ENCODE measurements around the gene NRXN3. TPM values are rescaled to one million over a fixed set of nuclear protein-coding genes. Genes with fewer than 3 reads are reported as not detected.

NRXN3 gene
- total and polyA plus RNA-seq, 4 donors = 0.07 to 1.2 (median 0.23) TPM

DNA sequence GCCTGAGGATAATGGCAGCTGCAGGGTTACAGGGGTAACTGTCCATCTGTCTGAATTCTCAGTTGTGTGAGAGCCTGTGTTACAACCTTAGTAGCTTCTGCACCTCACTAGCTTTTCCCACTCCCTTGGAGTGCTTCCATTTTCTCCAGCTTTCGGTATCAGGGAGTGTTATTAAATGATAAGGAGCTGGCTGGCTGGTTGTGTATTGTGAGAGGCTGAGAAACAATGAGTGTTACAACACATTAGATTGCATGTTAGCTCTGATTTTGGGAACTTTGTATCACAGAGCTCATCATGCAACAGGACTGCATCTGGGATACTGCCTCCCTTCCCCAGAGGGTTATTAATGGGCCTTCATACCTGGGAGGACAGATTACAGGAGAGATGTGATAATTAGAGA lies 1317.5 kb downstream of the NRXN3 start:
- H3K4me1 ChIP-seq (ENCODE audit: control insufficient read depth in 4 of 4, insufficient read depth in 4 of 4, low read length in 3 of 4) = no peaks in the 10 kb centered on the region
- H3K4me3 ChIP-seq (ENCODE audit: low read depth in 1 of 3, low read length in 3 of 3) = no peak overlapping the region
- no peaks in the 10 kb centered on the region for H3K36me3 ChIP-seq (ENCODE audit: control insufficient read depth in 4 of 4, insufficient read depth in 3 of 4, low read depth in 1 of 4, low read length in 3 of 4)
- DNase-seq (ENCODE audit: low spot score) = no peak
- H3K27me3 ChIP-seq (ENCODE audit: control insufficient read depth in 4 of 4, insufficient read depth in 4 of 4, low read length in 3 of 4) = no peaks in the 10 kb centered on the region
- H3K9me3 ChIP-seq (ENCODE audit: control insufficient read depth in 4 of 4, low read length in 3 of 4) = no peaks in the 10 kb centered on the region
- no peak overlapping the region for H3K9ac ChIP-seq (ENCODE audit: low read depth in 1 of 2, low read length in 2 of 2)
- WGBS = 49% methylated on average over 1 of the region's 1 CpG
- TF ChIP-seq, protein P1, sequence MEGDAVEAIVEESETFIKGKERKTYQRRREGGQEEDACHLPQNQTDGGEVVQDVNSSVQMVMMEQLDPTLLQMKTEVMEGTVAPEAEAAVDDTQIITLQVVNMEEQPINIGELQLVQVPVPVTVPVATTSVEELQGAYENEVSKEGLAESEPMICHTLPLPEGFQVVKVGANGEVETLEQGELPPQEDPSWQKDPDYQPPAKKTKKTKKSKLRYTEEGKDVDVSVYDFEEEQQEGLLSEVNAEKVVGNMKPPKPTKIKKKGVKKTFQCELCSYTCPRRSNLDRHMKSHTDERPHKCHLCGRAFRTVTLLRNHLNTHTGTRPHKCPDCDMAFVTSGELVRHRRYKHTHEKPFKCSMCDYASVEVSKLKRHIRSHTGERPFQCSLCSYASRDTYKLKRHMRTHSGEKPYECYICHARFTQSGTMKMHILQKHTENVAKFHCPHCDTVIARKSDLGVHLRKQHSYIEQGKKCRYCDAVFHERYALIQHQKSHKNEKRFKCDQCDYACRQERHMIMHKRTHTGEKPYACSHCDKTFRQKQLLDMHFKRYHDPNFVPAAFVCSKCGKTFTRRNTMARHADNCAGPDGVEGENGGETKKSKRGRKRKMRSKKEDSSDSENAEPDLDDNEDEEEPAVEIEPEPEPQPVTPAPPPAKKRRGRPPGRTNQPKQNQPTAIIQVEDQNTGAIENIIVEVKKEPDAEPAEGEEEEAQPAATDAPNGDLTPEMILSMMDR (IDR thresholded peaks at IDR 0.05; ENCODE audit: low read depth, low read length, missing input control) = no peak
- no peak for TF ChIP-seq HNF4A (conservative IDR thresholded peaks at IDR 0.05)
- TF ChIP-seq, protein P2, sequence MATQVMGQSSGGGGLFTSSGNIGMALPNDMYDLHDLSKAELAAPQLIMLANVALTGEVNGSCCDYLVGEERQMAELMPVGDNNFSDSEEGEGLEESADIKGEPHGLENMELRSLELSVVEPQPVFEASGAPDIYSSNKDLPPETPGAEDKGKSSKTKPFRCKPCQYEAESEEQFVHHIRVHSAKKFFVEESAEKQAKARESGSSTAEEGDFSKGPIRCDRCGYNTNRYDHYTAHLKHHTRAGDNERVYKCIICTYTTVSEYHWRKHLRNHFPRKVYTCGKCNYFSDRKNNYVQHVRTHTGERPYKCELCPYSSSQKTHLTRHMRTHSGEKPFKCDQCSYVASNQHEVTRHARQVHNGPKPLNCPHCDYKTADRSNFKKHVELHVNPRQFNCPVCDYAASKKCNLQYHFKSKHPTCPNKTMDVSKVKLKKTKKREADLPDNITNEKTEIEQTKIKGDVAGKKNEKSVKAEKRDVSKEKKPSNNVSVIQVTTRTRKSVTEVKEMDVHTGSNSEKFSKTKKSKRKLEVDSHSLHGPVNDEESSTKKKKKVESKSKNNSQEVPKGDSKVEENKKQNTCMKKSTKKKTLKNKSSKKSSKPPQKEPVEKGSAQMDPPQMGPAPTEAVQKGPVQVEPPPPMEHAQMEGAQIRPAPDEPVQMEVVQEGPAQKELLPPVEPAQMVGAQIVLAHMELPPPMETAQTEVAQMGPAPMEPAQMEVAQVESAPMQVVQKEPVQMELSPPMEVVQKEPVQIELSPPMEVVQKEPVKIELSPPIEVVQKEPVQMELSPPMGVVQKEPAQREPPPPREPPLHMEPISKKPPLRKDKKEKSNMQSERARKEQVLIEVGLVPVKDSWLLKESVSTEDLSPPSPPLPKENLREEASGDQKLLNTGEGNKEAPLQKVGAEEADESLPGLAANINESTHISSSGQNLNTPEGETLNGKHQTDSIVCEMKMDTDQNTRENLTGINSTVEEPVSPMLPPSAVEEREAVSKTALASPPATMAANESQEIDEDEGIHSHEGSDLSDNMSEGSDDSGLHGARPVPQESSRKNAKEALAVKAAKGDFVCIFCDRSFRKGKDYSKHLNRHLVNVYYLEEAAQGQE (IDR thresholded peaks at IDR 0.05) = no peak
- TF ChIP-seq, protein P3, sequence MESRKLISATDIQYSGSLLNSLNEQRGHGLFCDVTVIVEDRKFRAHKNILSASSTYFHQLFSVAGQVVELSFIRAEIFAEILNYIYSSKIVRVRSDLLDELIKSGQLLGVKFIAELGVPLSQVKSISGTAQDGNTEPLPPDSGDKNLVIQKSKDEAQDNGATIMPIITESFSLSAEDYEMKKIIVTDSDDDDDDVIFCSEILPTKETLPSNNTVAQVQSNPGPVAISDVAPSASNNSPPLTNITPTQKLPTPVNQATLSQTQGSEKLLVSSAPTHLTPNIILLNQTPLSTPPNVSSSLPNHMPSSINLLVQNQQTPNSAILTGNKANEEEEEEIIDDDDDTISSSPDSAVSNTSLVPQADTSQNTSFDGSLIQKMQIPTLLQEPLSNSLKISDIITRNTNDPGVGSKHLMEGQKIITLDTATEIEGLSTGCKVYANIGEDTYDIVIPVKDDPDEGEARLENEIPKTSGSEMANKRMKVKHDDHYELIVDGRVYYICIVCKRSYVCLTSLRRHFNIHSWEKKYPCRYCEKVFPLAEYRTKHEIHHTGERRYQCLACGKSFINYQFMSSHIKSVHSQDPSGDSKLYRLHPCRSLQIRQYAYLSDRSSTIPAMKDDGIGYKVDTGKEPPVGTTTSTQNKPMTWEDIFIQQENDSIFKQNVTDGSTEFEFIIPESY (IDR thresholded peaks at IDR 0.05) = no peak
- no peak for TF ChIP-seq MAX (IDR thresholded peaks at IDR 0.05)
- TF ChIP-seq NR2F2 (IDR thresholded peaks at IDR 0.05) = no peak
- TF ChIP-seq, protein P4, sequence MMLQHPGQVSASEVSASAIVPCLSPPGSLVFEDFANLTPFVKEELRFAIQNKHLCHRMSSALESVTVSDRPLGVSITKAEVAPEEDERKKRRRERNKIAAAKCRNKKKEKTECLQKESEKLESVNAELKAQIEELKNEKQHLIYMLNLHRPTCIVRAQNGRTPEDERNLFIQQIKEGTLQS (IDR thresholded peaks at IDR 0.05) = no peak
- no peak for TF ChIP-seq EGR1 (IDR thresholded peaks at IDR 0.05; ENCODE audit: low read depth in 2 of 2)
- no peak for TF ChIP-seq JUND (IDR thresholded peaks at IDR 0.05)
- TF ChIP-seq TAF1 (conservative IDR thresholded peaks at IDR 0.05) = no peak
- TF ChIP-seq RXRA (IDR thresholded peaks at IDR 0.05) = no peak
- TF ChIP-seq HNF4G (IDR thresholded peaks at IDR 0.05) = no peak
- no peak for TF ChIP-seq GABPA (IDR thresholded peaks at IDR 0.05 in 1 of 2, conservative IDR thresholded peaks at IDR 0.05 in 1 of 2)
- TF ChIP-seq RAD21 (IDR thresholded peaks at IDR 0.05) = no peak
- no peak for TF ChIP-seq YY1 (IDR thresholded peaks at IDR 0.05)
- no peak overlapping the region for H3K27ac ChIP-seq (ENCODE audit: low read depth in 1 of 2, low read length in 2 of 2)

GRCh38 chr14:79491161-79491560 lies 1321.0 kb downstream of the NRXN3 start:
- H3K36me3 ChIP-seq (ENCODE audit: control insufficient read depth in 4 of 4, insufficient read depth in 3 of 4, low read depth in 1 of 4, low read length in 3 of 4) = no peaks in the 10 kb centered on the region
- WGBS = 57% methylated on average over 1 of the region's 1 CpG
- no peak overlapping the region for H3K4me3 ChIP-seq (ENCODE audit: low read depth in 1 of 3, low read length in 3 of 3)
- no peaks in the 10 kb centered on the region for H3K27me3 ChIP-seq (ENCODE audit: control insufficient read depth in 4 of 4, insufficient read depth in 4 of 4, low read length in 3 of 4)
- no peaks in the 10 kb centered on the region for H3K9me3 ChIP-seq (ENCODE audit: control insufficient read depth in 4 of 4, low read length in 3 of 4)
- no peak for DNase-seq (ENCODE audit: low spot score)
- TF ChIP-seq HNF4G (IDR thresholded peaks at IDR 0.05) (no peak), GABPA (IDR thresholded peaks at IDR 0.05 in 1 of 2, conservative IDR thresholded peaks at IDR 0.05 in 1 of 2) (no peak), RXRA (IDR thresholded peaks at IDR 0.05) (no peak), RAD21 (IDR thresholded peaks at IDR 0.05) (no peak), YY1 (IDR thresholded peaks at IDR 0.05) (no peak)
- H3K9ac ChIP-seq (ENCODE audit: low read depth in 1 of 2, low read length in 2 of 2) = no peak overlapping the region
- H3K4me1 ChIP-seq (ENCODE audit: control insufficient read depth in 4 of 4, insufficient read depth in 4 of 4, low read length in 3 of 4) = no peaks in the 10 kb centered on the region
- H3K27ac ChIP-seq (ENCODE audit: low read depth in 1 of 2, low read length in 2 of 2) = no peak overlapping the region
